Left ventricle myocardium inferior (tissue), 1 donor: Measurements from ENCODE around the gene STK17A. TPM values are rescaled to one million over a fixed set of nuclear protein-coding genes. Genes with fewer than 3 reads are reported as not detected.

ENCODE experiments used
- DNase-seq: peaks from one replicate; pipeline ENCODE4 v3.0.0-alpha.2; 2020
- H3K27ac ChIP-seq: fragments of 200-600 bp; replicated peaks from 2 replicates; pipeline ENCODE4 v1.8.0; 2021
- H3K27me3 ChIP-seq: fragments of 200-600 bp; 2 replicates; pipeline ENCODE4 v1.8.0; 2021; ENCODE audit warnings: low read depth
- H3K36me3 ChIP-seq: fragments of 200-600 bp; 2 replicates; pipeline ENCODE4 v1.8.0; 2021
- H3K4me1 ChIP-seq: fragments of 200-600 bp; 2 replicates; pipeline ENCODE4 v1.8.0; 2021
- H3K4me3 ChIP-seq: fragments of 200-600 bp; 2 replicates; pipeline ENCODE4 v1.8.0; 2021; ENCODE audit warnings: mild to moderate bottlenecking, moderate library complexity
- H3K9me3 ChIP-seq: fragments of 200-600 bp; replicated peaks from 2 replicates; pipeline ENCODE4 v1.8.0; 2021
- intact Hi-C: fragments of 100-400 bp; cut with micrococcal nuclease; formaldehyde crosslinking; loops from one replicate; pipeline ENCODE4 v1.11.0; 2022
- total RNA-seq: library from RNA; stranded (reverse); fragmentation: NEBNext Ultra II Directional; extraction: Animal tissue kit (Norgen Biotek cat#: 25700); gene quantifications from one replicate; pipeline ENCODE4 v1.2.1, GENCODE V29; 2021
- TF ChIP-seq, protein P1 (sequence below): fragments of 200-600 bp; IDR thresholded peaks from 2 replicates; pipeline ENCODE4 v1.8.0; 2021; ENCODE audit warnings: antibody characterized with exemption, mild to moderate bottlenecking, borderline replicate concordance
- donor health status: DM: no; HTN: yes; CAD: no; lungs with severe emphysema.

The STK17A gene
- total RNA-seq, 1 donor from 2014 or later = 32.3 TPM

DNA sequence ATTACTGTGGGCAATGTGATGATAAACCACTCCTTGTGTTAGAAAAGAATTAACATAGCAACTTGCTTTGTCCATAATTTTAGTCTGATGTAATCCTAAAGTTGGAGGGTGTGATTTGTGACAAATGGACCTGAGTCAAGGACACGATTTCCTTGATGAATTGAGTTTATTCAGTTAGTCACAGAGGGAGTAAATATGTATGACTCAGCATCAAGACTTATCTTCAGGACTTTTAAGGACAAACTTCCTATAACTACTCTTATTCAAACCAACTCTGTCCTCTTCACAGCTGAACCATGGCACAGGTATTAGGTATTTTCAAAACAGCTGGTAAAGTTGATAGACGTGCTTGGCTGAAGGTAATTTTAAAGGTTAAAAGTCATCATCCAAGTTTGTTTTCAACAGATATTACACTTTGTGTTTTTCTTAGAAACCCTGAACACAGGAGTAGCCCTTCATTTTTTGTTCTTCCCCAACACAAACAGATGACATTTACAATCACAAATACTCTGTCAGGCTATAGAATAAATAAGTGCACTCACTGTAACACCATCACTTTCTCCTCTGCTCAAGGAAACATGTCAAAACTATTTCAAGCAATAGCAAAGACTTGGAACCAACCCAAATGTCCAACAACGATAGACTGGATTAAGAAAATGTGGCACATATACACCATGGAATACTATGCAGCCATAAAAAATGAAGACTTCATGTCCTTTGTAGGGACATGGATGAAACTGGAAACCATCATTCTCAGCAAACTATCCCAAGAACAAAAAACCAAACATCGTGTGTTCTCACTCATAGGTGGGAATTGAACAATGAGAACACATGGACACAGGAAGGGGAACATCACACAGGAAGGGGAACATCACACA, 91.9 kb downstream of the STK17A start:
- TF ChIP-seq, protein P1, sequence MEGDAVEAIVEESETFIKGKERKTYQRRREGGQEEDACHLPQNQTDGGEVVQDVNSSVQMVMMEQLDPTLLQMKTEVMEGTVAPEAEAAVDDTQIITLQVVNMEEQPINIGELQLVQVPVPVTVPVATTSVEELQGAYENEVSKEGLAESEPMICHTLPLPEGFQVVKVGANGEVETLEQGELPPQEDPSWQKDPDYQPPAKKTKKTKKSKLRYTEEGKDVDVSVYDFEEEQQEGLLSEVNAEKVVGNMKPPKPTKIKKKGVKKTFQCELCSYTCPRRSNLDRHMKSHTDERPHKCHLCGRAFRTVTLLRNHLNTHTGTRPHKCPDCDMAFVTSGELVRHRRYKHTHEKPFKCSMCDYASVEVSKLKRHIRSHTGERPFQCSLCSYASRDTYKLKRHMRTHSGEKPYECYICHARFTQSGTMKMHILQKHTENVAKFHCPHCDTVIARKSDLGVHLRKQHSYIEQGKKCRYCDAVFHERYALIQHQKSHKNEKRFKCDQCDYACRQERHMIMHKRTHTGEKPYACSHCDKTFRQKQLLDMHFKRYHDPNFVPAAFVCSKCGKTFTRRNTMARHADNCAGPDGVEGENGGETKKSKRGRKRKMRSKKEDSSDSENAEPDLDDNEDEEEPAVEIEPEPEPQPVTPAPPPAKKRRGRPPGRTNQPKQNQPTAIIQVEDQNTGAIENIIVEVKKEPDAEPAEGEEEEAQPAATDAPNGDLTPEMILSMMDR = no peak
- Histone ChIP-seq H3K4me3 (no peak overlapping the region), H3K27me3 (no peaks in the 10 kb centered on the region), H3K27ac (no peak overlapping the region), H3K36me3 (no peaks in the 10 kb centered on the region), H3K4me1 (peaks cover 38% of the 10 kb centered on the region), H3K9me3 (peaks cover 11% of the 10 kb centered on the region)
- intact Hi-C loops = no loop called here
- DNase-seq = no peak

Other genes starting within 250 kb of the STK17A start
- gene COA1, start 146.4 kb downstream of the STK17A start, total RNA-seq = 76.5 TPM
- gene BLVRA, start 175.6 kb downstream of the STK17A start, total RNA-seq = 44.8 TPM